Measurements from ENCODE around the gene CIT. TPM values are rescaled to one million over a fixed set of nuclear protein-coding genes. Genes with fewer than 3 reads are reported as not detected.

The CIT gene
- polyA plus RNA-seq, 3 donors = 0.03 TPM; not detected in 2

DNA sequence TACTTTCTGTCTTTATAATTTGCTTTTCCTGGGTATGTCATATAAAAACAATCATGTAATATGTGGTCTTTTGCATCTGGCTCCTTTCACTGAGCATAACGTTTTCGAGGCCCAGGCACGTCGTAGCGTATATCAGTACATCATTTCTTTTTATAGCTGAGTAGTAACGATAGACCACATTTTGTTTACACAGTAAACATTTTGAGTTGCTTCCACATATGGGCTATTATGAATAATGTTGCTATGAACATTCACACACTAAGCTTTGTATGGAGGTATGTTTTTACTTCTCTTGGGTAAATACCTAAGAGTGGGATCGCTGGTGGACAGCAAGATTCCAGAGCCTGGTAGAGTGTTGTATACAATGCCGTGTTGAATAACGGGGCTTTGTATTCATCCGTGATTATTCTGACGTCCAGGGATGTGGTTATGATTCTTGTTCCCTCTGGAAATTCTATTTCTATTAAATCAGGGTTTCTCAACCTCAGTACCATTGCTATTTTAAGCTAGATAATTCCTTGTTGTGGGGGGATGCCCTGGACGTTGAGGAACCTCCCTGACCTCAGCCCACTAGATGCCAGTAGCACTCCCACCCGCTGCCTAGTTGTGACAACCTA, 38.9 kb upstream of the CIT start:
- Mint-ChIP-seq H3K9me3 (peaks cover 0 to 2% (median 0%) of the 10 kb centered on the region in 7 donors), H3K4me1 (no peaks in the 10 kb centered on the region), H3K27me3 (ENCODE audit: low read depth in 3 of 3) (peaks cover 1 to 11% (median 3%) of the 10 kb centered on the region in 3 donors), H3K4me3 (no peak overlapping the region), H3K27ac (no peak overlapping the region), H3K36me3 (no peaks in the 10 kb centered on the region)
- Histone ChIP-seq H3K9me3 (replicated peaks in 1 of 2; ENCODE audit: control insufficient read depth in 1 of 2, insufficient read depth in 1 of 2, low read length in 2 of 2) (no peaks in the 10 kb centered on the region), H3K27ac (ENCODE audit: low read depth in 1 of 2, low read length in 2 of 2) (no peak overlapping the region), H3K9ac (ENCODE audit: insufficient read depth, low read length, poor library complexity, severe bottlenecking) (no peak overlapping the region), H3K79me2 (ENCODE audit: insufficient read depth, low read length) (no peaks in the 10 kb centered on the region), H3K4me1 (ENCODE audit: control insufficient read depth in 1 of 2, insufficient read depth in 2 of 2, low read length in 2 of 2) (no peaks in the 10 kb centered on the region), H3K4me3 (replicated peaks in 1 of 3; ENCODE audit: low read depth in 2 of 3, low read length in 3 of 3) (no peak overlapping the region), H3K36me3 (replicated peaks in 1 of 2; ENCODE audit: control insufficient read depth in 1 of 2, insufficient read depth in 2 of 2, low read length in 2 of 2) (no peaks in the 10 kb centered on the region), H4K20me1 (ENCODE audit: insufficient read depth, low read length) (no peaks in the 10 kb centered on the region), H2AFZ (ENCODE audit: insufficient read depth, low read depth, low read length, poor library complexity, severe bottlenecking) (no peak overlapping the region), H3K4me2 (replicated peaks; ENCODE audit: extremely low read depth, low read length, poor library complexity, severe bottlenecking) (no peak overlapping the region), H3K27me3 (ENCODE audit: control insufficient read depth in 2 of 2, insufficient read depth in 2 of 2, low read length in 2 of 2) (no peaks in the 10 kb centered on the region)
- intact Hi-C loops (cut with micrococcal nuclease) = no loop called here
- WGBS (ENCODE audit: insufficient coverage) = 93% methylated on average over 2 of the region's 13 CpGs
- TF ChIP-seq, protein P1, sequence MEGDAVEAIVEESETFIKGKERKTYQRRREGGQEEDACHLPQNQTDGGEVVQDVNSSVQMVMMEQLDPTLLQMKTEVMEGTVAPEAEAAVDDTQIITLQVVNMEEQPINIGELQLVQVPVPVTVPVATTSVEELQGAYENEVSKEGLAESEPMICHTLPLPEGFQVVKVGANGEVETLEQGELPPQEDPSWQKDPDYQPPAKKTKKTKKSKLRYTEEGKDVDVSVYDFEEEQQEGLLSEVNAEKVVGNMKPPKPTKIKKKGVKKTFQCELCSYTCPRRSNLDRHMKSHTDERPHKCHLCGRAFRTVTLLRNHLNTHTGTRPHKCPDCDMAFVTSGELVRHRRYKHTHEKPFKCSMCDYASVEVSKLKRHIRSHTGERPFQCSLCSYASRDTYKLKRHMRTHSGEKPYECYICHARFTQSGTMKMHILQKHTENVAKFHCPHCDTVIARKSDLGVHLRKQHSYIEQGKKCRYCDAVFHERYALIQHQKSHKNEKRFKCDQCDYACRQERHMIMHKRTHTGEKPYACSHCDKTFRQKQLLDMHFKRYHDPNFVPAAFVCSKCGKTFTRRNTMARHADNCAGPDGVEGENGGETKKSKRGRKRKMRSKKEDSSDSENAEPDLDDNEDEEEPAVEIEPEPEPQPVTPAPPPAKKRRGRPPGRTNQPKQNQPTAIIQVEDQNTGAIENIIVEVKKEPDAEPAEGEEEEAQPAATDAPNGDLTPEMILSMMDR (IDR thresholded peaks at IDR 0.05) = no peak
- no peak for DNase-seq

DNA sequence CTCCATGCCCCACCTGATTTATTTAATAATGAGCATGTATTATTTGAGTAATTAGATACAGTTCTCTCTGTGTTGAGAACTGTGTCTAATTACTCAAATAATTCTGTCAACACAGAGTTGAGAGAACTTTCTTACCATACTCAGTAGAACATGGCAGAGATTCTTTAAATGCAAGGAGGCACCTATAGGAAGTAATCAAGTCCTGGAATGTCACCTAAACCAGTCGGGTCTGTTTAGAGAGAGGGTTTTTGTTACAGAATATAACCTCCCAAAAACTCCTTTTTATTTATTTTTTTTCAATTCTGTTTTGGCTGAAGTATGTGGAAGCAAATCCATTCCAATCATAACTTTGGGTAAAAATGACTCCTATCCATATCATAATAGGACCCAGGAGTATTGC, 37.5 kb upstream of the CIT start:
- no peak overlapping the region for H3K4me2 ChIP-seq (replicated peaks; ENCODE audit: extremely low read depth, low read length, poor library complexity, severe bottlenecking)
- H3K27me3 ChIP-seq (ENCODE audit: control insufficient read depth in 2 of 2, insufficient read depth in 2 of 2, low read length in 2 of 2) = no peaks in the 10 kb centered on the region
- no peaks in the 10 kb centered on the region for H3K36me3 ChIP-seq (replicated peaks in 1 of 2; ENCODE audit: control insufficient read depth in 1 of 2, insufficient read depth in 2 of 2, low read length in 2 of 2)
- no peak for DNase-seq
- no peak overlapping the region for H3K4me3 ChIP-seq (replicated peaks in 1 of 3; ENCODE audit: low read depth in 2 of 3, low read length in 3 of 3)
- H3K4me1 ChIP-seq (ENCODE audit: control insufficient read depth in 1 of 2, insufficient read depth in 2 of 2, low read length in 2 of 2) = no peaks in the 10 kb centered on the region
- H3K4me3 Mint-ChIP-seq = no peak overlapping the region
- H3K27me3 Mint-ChIP-seq (ENCODE audit: low read depth in 3 of 3) = peaks cover 0 to 11% (median 1%) of the 10 kb centered on the region in 3 donors
- H3K27ac Mint-ChIP-seq = no peak overlapping the region
- TF ChIP-seq, protein P1 (IDR thresholded peaks at IDR 0.05) = no peak
- no CpG with 5 or more reads among the region's 1 CpG for WGBS (ENCODE audit: insufficient coverage)
- intact Hi-C loops (cut with micrococcal nuclease) = no loop called here
- no peaks in the 10 kb centered on the region for H3K36me3 Mint-ChIP-seq
- H3K27ac ChIP-seq (ENCODE audit: low read depth in 1 of 2, low read length in 2 of 2) = no peak overlapping the region
- H4K20me1 ChIP-seq (ENCODE audit: insufficient read depth, low read length) = no peaks in the 10 kb centered on the region
- H2AFZ ChIP-seq (ENCODE audit: insufficient read depth, low read depth, low read length, poor library complexity, severe bottlenecking) = no peak overlapping the region
- no peaks in the 10 kb centered on the region for H3K79me2 ChIP-seq (ENCODE audit: insufficient read depth, low read length)
- H3K9me3 Mint-ChIP-seq = peaks cover 0 to 2% (median 0%) of the 10 kb centered on the region in 7 donors
- no peaks in the 10 kb centered on the region for H3K4me1 Mint-ChIP-seq
- H3K9me3 ChIP-seq (replicated peaks in 1 of 2; ENCODE audit: control insufficient read depth in 1 of 2, insufficient read depth in 1 of 2, low read length in 2 of 2) = no peaks in the 10 kb centered on the region
- no peak overlapping the region for H3K9ac ChIP-seq (ENCODE audit: insufficient read depth, low read length, poor library complexity, severe bottlenecking)
